T-helper 9 cell (primary cell): Measurements from ENCODE around the gene PIGC.
"Not testable (repeated sequence)": the region's sequence is repeated elsewhere in the genome, so short reads cannot be mapped to it uniquely, and the experiment has no call there.

Experiments used
- DNase-seq: peaks from one replicate; pipeline ENCODE4 v3.0.0-alpha.2; 2020

Gene PIGC

DNA sequence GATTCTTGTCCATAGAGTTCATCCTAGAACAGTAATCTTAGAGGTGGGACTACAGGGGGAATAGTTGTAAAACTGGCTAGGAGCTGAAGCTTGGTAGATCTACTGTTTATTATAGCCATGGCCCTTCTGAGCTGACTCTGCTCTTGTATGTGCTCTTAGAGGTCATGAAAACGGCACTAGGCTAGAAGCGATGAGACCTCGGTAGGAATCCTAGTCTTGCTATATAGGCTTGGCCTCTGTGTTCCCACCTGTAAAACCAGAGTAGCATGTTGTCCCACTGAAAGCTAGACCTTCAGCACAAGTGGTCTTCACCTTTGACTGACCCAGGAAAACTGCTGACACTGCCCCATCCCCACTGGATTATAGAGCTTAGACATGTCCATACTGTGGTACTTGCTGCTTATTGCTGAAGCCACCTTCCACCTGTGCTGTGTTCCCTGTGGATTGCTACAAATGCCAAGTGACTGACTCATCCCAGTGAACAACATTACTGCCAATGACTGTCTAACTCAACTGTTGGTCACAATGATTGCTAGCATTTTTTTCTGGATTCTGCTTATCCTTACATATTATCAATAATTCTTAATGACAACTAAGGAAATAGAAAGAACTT lies 23.0 kb upstream of the PIGC start:
- no peak for DNase-seq

DNA sequence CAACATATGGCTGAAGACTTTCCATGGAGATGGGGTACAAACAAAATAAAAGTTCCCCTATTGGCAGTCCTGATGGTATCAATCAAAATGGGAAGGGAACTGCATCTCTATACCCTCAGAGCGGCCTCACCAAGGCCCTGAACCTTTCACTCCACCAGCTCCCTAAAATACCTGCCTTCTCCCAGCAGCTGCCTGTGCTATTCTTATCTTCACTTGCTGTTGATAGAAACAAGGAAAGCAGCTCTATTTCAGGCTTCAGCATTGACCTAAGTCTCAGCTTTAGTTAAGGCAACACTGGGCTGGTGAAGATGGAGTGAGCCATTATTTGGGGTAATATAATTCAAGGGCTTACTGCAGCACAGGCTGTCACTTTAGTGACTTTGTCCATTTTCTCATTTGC lies 21.7 kb upstream of the PIGC start:
- no peak for DNase-seq

DNA sequence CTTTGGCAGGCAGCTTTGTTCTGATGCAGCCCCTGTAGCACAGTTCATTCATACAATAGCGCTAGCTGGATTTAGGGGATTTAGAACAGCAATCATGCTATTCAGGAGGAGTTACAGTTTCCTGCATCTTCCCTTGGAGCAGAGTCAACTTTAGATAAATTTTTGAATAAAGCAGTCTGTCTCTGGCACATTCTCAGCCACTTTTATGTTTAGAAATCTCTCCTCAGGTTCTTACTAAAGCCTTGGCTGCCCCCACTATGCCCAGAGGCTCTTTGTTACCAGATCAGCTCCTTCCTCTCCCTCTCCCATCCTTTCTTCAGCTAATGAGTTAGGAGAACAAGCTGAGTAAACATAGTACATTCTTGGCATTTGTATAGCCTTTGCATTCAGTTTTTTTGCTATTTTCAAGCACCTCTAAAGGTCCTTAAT lies 17.0 kb upstream of the PIGC start:
- DNase-seq = no peak

DNA sequence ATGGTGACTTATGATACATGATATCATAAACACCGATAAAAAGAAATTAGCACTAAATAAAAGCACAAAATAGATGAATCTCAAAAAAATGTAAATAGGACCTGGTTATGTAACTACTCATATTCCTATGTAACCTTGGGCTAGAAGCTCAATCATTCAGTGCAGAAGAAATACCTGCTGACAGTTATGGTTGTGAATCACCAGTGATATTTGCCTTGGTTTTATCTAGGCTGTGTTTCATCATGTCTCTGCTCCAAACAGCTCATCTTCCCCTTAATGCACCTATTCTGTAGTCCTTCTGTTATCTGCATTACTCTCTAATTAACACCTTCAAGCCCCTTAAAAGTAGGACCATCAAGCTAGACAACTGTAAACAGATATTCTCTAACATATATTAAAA lies 16.3 kb upstream of the PIGC start:
- no peak for DNase-seq

DNA sequence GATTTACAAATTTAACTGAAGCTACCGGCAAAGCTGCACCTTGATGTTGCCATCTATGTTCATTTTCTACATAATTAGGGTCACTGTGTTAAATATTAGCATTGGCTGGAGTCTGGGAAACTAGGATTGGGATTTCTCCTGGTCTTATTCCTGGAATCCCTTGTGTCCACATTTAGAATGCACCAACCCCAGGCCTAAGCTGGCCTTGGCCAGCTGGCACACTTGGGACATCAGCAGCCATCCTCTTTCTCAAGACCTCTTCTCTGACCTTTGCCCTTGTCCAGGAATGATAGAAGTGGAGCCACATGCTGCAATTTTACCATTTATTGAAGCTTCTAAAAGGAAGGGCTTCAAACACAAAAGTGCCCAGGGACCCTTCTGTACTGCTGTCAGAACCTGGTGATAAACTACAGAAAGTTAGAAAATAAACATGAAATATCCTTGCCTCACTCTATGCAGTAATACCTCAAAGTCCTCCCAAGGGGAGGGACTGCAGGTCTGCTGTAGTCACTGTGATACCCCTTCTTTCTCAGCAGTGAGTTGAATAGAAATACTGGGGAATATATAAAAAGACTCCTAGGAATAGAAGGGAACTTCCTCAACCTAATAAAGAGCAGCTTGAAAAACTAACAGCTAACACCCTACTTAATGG lies 13.7 kb upstream of the PIGC start:
- no peak for DNase-seq

DNA sequence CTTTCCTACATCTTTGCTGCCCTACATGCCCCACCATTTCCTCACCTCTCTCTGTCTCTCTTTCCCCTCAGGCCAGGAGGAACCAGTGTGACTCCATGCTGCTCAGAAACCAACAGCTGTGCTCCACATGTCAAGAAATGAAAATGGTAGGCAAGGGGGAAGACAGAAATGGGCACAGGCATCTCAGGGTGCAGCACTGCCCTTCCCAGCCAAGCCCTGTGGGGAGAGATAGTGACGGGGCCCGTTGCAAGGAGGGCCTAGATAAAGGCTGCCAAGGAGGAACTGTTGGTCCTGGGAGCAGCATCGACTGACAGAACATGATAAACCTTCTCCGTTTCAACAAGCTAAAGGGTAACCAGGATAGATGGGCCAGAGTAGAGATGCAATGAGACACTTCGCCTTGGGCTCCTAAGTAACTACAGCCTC lies 12.5 kb upstream of the PIGC start:
- DNase-seq = no peak

DNA sequence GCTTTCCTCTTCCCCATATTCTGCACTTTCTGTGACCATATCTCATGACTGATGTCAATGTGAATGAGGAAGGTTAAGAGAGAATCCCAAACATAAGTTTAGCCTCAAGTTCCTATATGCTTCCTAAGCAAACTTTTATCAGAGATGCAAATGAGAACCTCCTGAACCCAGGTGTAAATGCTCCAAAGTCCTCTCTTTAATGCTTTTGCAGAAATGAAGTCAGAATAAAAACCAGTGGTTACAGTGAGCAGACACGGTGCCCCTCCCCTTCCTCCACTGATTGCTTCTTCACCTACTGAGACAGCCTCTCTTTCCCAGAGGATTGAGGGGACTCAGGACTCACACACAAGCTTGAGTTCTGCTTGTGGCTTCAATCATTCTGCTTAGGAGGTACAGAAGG lies 11.6 kb upstream of the PIGC start:
- no peak for DNase-seq

DNA sequence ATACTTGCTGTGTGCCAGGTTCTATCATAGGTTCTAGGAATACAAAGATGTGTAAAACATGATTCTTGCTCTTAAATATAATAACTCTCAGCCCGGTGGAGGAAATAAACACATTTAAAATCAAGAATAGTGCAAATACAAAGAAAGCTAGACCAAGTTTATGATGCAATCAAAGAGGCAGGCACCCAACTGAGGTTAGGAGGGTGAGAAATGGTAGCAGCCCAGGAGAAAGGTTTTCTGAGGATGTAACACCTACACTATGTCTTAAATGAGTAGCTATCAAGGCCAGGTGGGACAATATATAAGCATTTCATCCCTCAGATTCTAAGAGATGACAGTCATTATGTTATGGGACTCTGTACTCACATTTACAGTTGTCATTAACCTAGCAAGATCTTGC lies 9.7 kb upstream of the PIGC start:
- no peak for DNase-seq

DNA sequence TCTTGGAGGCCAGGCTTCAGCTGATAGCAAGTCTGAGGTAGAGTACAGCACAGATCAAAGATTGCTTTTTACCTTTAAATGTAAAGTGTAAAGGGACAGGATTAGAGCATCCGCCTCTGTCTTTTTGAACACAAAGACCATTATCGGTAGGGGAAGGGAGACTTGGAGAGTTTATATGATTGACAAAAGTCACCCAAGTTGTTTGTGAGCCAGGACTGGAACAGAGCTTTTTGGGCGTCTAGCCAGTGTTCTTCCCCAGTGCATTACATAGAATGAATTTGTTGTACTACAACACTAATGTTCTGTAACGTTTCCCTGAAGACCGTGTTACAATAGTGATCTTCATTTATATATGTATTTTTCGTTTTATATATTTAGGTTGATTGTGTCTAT lies 9.3 kb upstream of the PIGC start:
- DNase-seq = no peak

DNA sequence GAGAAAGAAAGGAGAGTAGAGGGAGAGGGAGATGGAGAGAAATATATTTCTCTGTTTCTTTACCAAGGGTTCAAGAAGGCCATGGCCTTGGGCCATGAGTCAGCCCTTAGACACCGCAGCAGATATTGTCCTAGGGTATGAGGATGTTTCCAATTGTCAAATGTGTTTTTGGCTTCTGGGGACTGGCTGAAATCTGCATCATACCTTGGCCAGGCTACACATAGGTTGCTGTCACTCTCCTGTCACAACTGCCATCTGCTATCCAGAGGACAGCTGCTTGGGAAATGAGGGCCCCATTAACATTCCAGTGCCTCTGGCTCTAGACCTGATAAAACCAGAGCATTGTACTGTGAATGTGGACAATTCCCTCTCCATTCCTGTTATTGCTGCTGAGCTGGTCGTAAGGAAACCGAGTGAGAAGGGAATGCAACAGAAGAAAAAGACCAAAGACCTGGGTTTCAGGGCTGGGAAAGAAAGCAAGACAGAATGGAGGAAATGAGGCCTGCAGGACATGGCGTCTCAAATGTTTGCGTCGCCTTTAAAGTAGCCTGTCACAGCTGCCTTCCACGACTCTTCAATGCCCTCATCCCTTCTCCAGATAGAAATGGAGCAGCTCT lies 8.8 kb upstream of the PIGC start:
- no peak for DNase-seq

DNA sequence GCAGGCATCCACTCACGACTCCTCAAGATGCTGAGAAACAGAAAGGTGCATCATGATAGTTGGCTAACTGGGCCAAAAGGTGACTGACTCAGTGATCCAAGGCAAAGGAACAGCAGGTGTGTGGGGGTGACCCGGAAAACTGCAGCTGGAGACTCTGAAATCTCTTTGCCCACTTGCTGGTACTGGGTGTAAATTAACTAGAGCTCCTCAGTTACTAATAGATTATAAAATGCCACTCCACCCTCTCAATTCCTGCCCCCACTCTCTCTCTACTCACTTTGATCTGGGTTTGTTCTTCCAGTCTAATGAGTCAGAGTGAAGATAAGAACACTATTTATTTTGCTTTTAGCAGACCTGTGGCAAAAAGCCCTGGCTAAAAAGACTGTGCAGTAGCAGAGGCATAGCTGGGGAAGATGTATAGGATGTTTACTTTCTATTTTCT lies 7.2 kb upstream of the PIGC start:
- DNase-seq = no peak

DNA sequence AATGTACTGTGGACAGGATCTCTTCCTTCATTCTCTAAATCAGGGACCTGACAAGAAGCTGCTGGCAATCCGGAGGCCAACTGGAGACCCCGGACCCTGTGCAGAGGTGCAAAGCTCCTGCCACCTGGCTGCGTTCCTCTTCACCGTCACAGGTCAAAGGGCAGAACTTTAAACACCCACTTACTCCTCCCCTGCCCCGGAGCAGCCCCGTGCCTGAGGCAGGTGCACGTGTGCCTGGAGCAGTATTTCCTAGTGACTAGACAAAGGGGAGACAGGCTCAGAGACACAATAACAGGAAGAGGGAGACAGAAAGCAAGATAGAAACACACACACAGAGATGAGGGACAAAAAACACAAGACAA lies 6.6 kb upstream of the PIGC start:
- no peak for DNase-seq

DNA sequence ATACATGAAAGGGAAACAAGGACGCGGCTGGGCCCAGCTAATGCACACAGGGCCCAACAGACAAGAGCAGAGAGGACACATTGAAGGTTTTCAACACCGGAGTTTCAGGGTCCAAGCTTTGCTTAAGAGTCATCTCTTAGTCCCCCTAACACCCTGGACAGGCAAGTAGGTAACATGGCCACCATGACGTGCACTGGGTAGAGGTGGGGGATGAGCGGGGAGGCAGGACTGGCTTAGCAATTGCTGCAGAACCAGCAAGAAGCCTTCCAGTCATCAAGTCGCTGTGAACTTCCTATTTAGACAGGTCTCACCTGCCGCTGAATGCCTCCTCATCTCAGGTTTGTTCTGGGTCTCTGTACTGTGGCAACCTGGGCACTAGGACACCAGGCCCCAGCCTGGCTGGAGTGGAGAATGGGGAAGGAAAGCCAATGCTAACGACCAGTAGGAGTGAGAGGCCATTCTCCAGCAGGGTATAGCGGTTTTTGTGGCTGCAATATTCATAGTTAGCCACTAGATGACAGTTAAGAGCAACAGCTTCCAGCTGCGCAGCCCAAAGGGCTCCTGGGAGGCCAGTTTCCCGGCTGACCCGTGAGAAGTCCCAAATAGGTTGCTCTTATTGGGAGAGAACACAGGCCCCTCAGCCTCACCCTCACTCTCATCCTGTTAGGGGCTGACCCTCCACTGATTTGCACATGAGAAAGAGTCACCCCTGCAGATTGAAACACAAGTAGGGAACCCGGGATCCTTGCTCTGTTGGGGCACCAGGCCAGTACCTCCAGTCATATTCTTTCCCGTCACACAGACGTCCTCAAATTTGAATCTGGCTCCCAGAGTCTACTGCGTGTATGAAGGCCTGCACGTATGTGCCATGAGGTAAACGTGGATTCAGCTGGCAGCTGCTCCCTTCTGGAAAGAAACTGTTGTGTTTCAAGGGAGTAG lies 6.0 kb upstream of the PIGC start:
- no peak for DNase-seq

DNA sequence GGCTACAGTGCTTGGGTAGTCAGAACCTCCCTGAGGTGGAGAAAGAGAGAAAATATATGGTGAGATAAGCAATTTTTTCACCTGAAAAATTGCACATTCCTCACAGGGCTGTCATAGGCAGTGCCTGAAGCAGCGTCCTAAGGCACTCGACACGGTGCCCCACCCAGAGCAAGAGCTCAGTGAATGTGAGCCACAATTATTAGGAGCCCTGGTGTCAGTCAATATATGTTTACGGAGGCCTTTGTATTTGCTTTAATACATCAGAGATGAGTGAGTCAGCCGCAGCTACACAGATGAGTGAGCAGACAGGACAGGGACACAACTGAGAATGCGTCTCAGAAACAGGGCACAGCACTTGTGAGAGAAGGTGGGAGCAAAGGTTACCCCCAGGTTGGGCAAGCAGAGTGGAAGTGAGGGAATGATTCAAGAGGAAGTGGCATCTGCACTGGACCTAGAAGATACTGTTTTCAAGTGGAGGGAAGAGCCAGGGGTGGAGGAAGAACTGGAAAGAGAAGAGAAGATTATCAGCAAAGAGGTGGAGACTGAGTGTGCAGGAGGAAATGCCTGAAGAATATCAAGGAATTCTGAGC lies 5.2 kb upstream of the PIGC start:
- DNase-seq = no peak

DNA sequence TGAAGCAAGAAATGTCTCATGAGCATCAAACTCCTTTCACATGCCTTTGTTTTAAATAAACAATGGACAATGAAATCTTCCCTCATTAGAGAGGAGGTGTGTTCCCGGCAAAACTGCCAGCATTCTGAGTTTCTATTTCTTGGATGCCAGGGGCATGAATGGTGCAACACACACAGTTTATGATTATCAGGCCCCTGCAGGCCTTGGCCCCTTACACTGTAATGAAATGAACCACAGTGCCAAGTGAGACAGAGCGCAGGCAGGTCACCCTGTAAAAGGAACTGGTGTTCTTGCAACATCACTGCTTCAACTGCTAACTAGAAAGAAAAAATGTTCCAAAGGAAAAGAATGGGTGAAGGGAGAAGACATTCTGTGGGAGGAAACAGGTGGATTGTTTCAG lies 3.8 kb upstream of the PIGC start:
- no peak for DNase-seq

DNA sequence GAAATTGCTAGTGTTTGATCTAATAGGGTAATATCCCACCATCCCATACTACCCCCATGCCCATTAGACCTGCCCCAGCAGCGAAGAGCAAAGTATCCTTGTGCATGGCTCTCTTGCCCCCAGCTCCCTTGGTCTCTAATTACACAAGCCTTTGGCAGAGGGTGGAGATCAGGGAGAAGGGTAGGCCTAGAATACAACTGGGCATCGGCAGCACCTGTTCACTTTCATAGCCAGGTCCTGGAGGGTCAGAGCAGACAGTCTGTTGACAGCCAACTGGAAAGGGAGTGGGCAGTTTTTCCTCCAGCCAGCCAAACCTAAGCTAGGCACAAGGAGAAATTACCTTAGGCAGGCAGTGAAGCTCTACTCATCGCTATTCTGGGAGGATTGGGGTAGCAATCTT lies 2.7 kb upstream of the PIGC start:
- DNase-seq = no peak

DNA sequence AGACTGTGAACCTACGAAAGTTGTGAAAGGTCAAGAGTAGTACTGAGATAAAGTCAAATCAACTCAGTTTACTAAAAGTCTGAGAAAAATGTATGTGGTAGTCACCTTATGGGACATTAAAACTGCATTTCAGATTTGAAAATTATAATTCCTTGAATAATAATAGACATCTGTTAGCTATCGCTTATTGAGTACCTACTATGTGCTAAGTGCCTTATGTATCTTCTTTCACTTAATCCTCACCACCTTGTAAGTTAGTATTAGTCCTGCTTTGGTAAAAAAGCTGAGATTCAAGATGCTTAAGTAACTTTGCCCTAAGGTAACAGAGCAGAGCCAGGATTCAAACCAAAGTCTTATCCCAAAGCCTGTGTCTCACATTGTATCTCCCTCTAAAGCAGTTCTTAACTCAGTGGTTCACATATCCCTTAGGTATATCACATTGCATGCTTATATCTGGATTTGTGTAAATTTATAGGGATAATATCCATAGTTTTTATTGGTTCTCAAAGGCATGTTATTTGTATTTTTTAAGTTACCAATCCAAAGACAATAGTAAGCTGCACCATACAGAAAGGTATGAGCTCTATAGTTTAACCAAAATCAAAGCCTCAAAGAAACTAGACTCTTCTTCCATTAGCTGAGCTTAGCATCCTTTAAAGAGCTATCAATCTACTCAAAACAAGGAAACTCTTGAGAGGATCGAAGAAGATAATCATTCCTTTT lies 865 bp downstream of the PIGC start:
- no peak for DNase-seq

DNA sequence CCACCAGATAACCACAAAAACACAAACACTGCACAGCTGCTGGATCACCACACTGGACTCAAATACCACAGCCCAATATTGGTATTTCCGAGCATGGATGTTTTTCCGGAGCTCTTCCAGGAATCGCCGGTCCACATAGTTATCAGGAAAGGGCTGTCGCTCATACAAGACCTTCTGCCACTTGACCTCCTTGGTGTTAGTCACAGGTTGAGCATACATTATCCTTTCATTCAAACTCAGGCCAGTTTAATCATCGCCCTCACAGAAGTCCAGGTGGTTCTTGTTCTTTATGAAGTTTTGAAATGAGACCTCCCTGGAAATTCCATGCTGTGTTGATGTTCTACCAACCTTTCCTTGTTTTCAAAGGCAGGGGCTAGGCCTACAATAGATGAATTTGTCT lies 1.5 kb downstream of the PIGC start:
- DNase-seq = no peak

DNA sequence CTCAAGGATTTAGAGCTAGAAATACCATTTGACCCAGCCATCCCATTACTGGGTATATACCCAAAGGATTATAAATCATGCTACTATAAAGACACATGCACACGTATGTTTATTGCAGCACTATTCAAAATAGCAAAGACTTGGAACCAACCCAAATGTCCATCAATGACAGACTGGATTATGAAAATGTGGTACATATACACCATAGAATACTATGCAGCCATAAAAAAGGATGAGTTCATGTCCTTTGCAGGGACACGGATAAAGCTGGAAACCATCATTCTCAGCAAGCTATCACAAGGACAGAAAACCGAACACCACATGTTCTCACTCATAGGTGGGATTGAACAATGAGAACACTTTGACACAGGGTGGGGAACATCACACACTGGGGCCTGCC lies 6.7 kb downstream of the PIGC start:
- not testable (repeated sequence) for DNase-seq

DNA sequence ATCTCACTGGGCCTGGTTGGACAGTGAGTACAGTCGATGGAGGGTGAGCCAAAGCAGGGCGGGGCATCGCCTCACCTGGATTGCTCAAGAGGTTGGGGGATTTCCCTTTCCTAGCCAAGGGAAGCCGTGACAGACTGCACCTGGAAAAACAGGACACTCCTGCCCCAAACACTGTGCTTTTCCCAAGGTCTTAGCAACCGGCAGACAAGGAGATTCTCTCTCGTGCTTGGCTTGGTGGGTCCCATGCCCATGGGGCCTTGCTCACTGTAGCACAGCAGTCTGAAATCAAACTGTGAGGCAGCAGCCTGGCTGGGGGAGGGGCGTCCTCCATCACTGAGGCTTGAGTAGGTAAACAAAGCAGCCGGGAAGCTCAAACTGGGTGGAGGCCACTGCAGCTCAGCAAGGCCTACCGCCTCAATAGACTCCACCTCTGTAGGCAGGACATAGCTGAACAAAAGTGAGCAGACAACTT lies 12.1 kb downstream of the PIGC start:
- DNase-seq = no peak

DNA sequence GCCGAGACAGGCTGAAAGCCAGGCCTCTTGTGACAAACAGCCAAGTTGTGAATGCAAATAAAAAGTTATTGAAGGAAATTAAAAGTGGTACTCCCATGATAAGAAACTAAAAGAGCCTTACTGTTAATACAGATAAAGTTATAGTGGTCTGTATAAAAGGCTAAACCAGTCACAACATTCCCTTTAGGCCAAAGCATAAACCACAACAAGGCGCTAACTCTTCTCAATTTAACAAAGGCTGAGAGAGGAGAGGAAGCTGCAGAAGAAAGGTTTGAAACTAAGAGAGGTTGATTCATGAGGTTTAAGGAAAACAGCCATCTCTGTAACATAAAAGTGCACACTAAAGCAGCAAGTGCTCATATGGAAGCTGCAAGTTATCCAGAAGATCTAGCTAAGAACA lies 12.7 kb downstream of the PIGC start:
- DNase-seq = no peak

DNA sequence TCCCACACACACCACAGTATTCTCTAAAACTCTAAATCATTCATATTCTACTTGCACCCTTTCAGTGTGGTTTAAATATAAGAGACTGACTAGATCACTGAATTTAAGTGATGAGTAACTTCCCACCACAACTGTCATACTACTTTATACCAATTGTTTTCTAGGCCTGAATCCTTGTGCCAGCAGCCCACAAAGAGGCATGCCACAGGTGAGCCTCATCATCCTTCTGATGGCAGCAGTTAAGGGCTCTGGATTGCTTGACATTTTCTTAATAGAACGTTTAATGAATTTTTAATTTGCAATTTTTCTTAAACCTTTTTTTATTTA lies 13.8 kb downstream of the PIGC start:
- DNase-seq = no peak
